Measurements from ENCODE around the gene PLEKHA7.

PLEKHA7 gene

GRCh38 chr11:16859651-16860050 is 154.6 kb downstream of the PLEKHA7 start:
- WGBS: 75% methylated on average over 6 of the region's 6 CpGs
- Histone ChIP-seq H3K36me3 (ENCODE audit: control insufficient read depth in 1 of 2, insufficient read depth in 2 of 2, low read depth in 1 of 2, low read length in 2 of 2) (peaks cover 0 to 2% of the 10 kb centered on the region in 2 experiments), H2BK12ac (ENCODE audit: low read length in 2 of 2) (no peak overlapping the region), H3K4me1 (ENCODE audit: control insufficient read depth, insufficient read depth, low read depth, low read length) (peaks cover 6% of the 10 kb centered on the region), H2AFZ (ENCODE audit: low read depth, low read length) (no peak overlapping the region), H3K14ac (ENCODE audit: low read length in 2 of 2) (no peak overlapping the region), H2BK15ac (ENCODE audit: low read depth, poor library complexity, severe bottlenecking) (no peak overlapping the region), H3K9ac (ENCODE audit: low read length) (no peak overlapping the region), H2BK5ac (ENCODE audit: low read depth, low read length, poor library complexity, severe bottlenecking) (no peak overlapping the region), H2AK5ac (ENCODE audit: low read length, severe bottlenecking) (no peak overlapping the region), H3K23ac (ENCODE audit: low read length in 2 of 2) (no peak overlapping the region), H3K9me3 (ENCODE audit: control insufficient read depth, low read length) (no peaks in the 10 kb centered on the region), H2BK120ac (ENCODE audit: low read depth, low read length) (no peak overlapping the region), H3K27ac (ENCODE audit: low read length, poor library complexity, severe bottlenecking) (no peak overlapping the region), H4K8ac (ENCODE audit: low read length) (no peak overlapping the region), H4K91ac (ENCODE audit: low read length) (no peak overlapping the region), H3K4me3 (ENCODE audit: insufficient read depth in 1 of 2, low read depth in 1 of 2, low read length in 2 of 2) (no peak overlapping the region), H3K27me3 (ENCODE audit: control insufficient read depth in 1 of 2, insufficient read depth in 1 of 2, low read length in 2 of 2) (peaks cover 5 to 62% of the 10 kb centered on the region in 2 experiments), H3K4me2 (ENCODE audit: low read length, poor library complexity, severe bottlenecking) (no peak overlapping the region), H3K18ac (ENCODE audit: low read depth in 1 of 2, low read length in 2 of 2) (no peak overlapping the region), H3K4ac (ENCODE audit: low read depth in 1 of 2, low read length in 2 of 2) (no peak overlapping the region), H3K79me1 (replicated peaks; ENCODE audit: low read length, poor library complexity, severe bottlenecking) (peaks cover 2% of the 10 kb centered on the region)
- DNase-seq: no peak

GRCh38 chr11:16857186-16857585 is 157.0 kb downstream of the PLEKHA7 start:
- H2BK5ac ChIP-seq (ENCODE audit: low read depth, low read length, poor library complexity, severe bottlenecking): no peak overlapping the region
- H3K27ac ChIP-seq (ENCODE audit: low read length, poor library complexity, severe bottlenecking): no peak overlapping the region
- H3K4me3 ChIP-seq (ENCODE audit: insufficient read depth in 1 of 2, low read depth in 1 of 2, low read length in 2 of 2): no peak overlapping the region
- H3K4ac ChIP-seq (ENCODE audit: low read depth in 1 of 2, low read length in 2 of 2): no peak overlapping the region
- DNase-seq: no peak
- H2BK120ac ChIP-seq (ENCODE audit: low read depth, low read length): no peak overlapping the region
- no peak overlapping the region for H2BK15ac ChIP-seq (ENCODE audit: low read depth, poor library complexity, severe bottlenecking)
- H4K8ac ChIP-seq (ENCODE audit: low read length): no peak overlapping the region
- no peak overlapping the region for H2AFZ ChIP-seq (ENCODE audit: low read depth, low read length)
- no peak overlapping the region for H3K14ac ChIP-seq (ENCODE audit: low read length in 2 of 2)
- H3K4me1 ChIP-seq (ENCODE audit: control insufficient read depth, insufficient read depth, low read depth, low read length): no peaks in the 10 kb centered on the region
- WGBS: 35% methylated on average over 4 of the region's 4 CpGs
- peaks cover 0 to 10% of the 10 kb centered on the region in 2 experiments for H3K36me3 ChIP-seq (ENCODE audit: control insufficient read depth in 1 of 2, insufficient read depth in 2 of 2, low read depth in 1 of 2, low read length in 2 of 2)
- H3K27me3 ChIP-seq (ENCODE audit: control insufficient read depth in 1 of 2, insufficient read depth in 1 of 2, low read length in 2 of 2): peaks cover 5 to 54% of the 10 kb centered on the region in 2 experiments
- H3K9me3 ChIP-seq (ENCODE audit: control insufficient read depth, low read length): no peaks in the 10 kb centered on the region
- H3K18ac ChIP-seq (ENCODE audit: low read depth in 1 of 2, low read length in 2 of 2): no peak overlapping the region
- H3K23ac ChIP-seq (ENCODE audit: low read length in 2 of 2): no peak overlapping the region
- no peaks in the 10 kb centered on the region for H3K79me1 ChIP-seq (replicated peaks; ENCODE audit: low read length, poor library complexity, severe bottlenecking)
- H2AK5ac ChIP-seq (ENCODE audit: low read length, severe bottlenecking): no peak overlapping the region
- no peak overlapping the region for H3K9ac ChIP-seq (ENCODE audit: low read length)
- H4K91ac ChIP-seq (ENCODE audit: low read length): no peak overlapping the region
- H3K4me2 ChIP-seq (ENCODE audit: low read length, poor library complexity, severe bottlenecking): no peak overlapping the region
- H2BK12ac ChIP-seq (ENCODE audit: low read length in 2 of 2): no peak overlapping the region

GRCh38 chr11:16856022-16856471 is 158.2 kb downstream of the PLEKHA7 start:
- Histone ChIP-seq H4K91ac (ENCODE audit: low read length) (no peak overlapping the region), H3K79me1 (replicated peaks; ENCODE audit: low read length, poor library complexity, severe bottlenecking) (no peaks in the 10 kb centered on the region), H3K14ac (ENCODE audit: low read length in 2 of 2) (no peak overlapping the region), H2BK5ac (ENCODE audit: low read depth, low read length, poor library complexity, severe bottlenecking) (no peak overlapping the region), H3K36me3 (ENCODE audit: control insufficient read depth in 1 of 2, insufficient read depth in 2 of 2, low read depth in 1 of 2, low read length in 2 of 2) (peaks cover 0 to 10% of the 10 kb centered on the region in 2 experiments), H4K8ac (ENCODE audit: low read length) (no peak overlapping the region), H2AK5ac (ENCODE audit: low read length, severe bottlenecking) (no peak overlapping the region), H2BK120ac (ENCODE audit: low read depth, low read length) (no peak overlapping the region), H3K4me1 (ENCODE audit: control insufficient read depth, insufficient read depth, low read depth, low read length) (no peaks in the 10 kb centered on the region), H2BK12ac (ENCODE audit: low read length in 2 of 2) (no peak overlapping the region), H2AFZ (ENCODE audit: low read depth, low read length) (no peak overlapping the region), H2BK15ac (ENCODE audit: low read depth, poor library complexity, severe bottlenecking) (no peak overlapping the region), H3K4ac (ENCODE audit: low read depth in 1 of 2, low read length in 2 of 2) (no peak overlapping the region), H3K18ac (ENCODE audit: low read depth in 1 of 2, low read length in 2 of 2) (no peak overlapping the region), H3K23ac (ENCODE audit: low read length in 2 of 2) (no peak overlapping the region), H3K9ac (ENCODE audit: low read length) (no peak overlapping the region), H3K27ac (ENCODE audit: low read length, poor library complexity, severe bottlenecking) (no peak overlapping the region), H3K27me3 (ENCODE audit: control insufficient read depth in 1 of 2, insufficient read depth in 1 of 2, low read length in 2 of 2) (peaks cover 5 to 44% of the 10 kb centered on the region in 2 experiments), H3K9me3 (ENCODE audit: control insufficient read depth, low read length) (no peaks in the 10 kb centered on the region), H3K4me3 (ENCODE audit: insufficient read depth in 1 of 2, low read depth in 1 of 2, low read length in 2 of 2) (no peak overlapping the region), H3K4me2 (ENCODE audit: low read length, poor library complexity, severe bottlenecking) (no peak overlapping the region)
- 91% methylated on average over 3 of the region's 3 CpGs for WGBS
- DNase-seq: no peak

GRCh38 chr11:16854979-16855378 is 159.2 kb downstream of the PLEKHA7 start:
- H3K36me3 ChIP-seq (ENCODE audit: control insufficient read depth in 1 of 2, insufficient read depth in 2 of 2, low read depth in 1 of 2, low read length in 2 of 2): peaks cover 0 to 13% of the 10 kb centered on the region in 2 experiments
- 88% methylated on average over 4 of the region's 4 CpGs for WGBS

More at GRCh38 chr11:16854979-16855378, 159.2 kb downstream of the PLEKHA7 start:
- no peak overlapping the region for H3K4me3 ChIP-seq (ENCODE audit: insufficient read depth in 1 of 2, low read depth in 1 of 2, low read length in 2 of 2)
- no peak overlapping the region for H2AK5ac ChIP-seq (ENCODE audit: low read length, severe bottlenecking)
- H4K8ac ChIP-seq (ENCODE audit: low read length): no peak overlapping the region
- no peak overlapping the region for H3K23ac ChIP-seq (ENCODE audit: low read length in 2 of 2)
- no peak overlapping the region for H3K14ac ChIP-seq (ENCODE audit: low read length in 2 of 2)
- no peak overlapping the region for H2BK120ac ChIP-seq (ENCODE audit: low read depth, low read length)
- H3K4me1 ChIP-seq (ENCODE audit: control insufficient read depth, insufficient read depth, low read depth, low read length): no peaks in the 10 kb centered on the region
- H3K27me3 ChIP-seq (ENCODE audit: control insufficient read depth in 1 of 2, insufficient read depth in 1 of 2, low read length in 2 of 2): peaks cover 5 to 40% of the 10 kb centered on the region in 2 experiments
- no peak overlapping the region for H2BK5ac ChIP-seq (ENCODE audit: low read depth, low read length, poor library complexity, severe bottlenecking)
- H4K91ac ChIP-seq (ENCODE audit: low read length): no peak overlapping the region
- no peak overlapping the region for H3K27ac ChIP-seq (ENCODE audit: low read length, poor library complexity, severe bottlenecking)
- H3K79me1 ChIP-seq (replicated peaks; ENCODE audit: low read length, poor library complexity, severe bottlenecking): no peaks in the 10 kb centered on the region
- no peak for DNase-seq
- no peak overlapping the region for H3K18ac ChIP-seq (ENCODE audit: low read depth in 1 of 2, low read length in 2 of 2)
- H2BK15ac ChIP-seq (ENCODE audit: low read depth, poor library complexity, severe bottlenecking): no peak overlapping the region
- H3K9me3 ChIP-seq (ENCODE audit: control insufficient read depth, low read length): no peaks in the 10 kb centered on the region
- no peak overlapping the region for H3K4me2 ChIP-seq (ENCODE audit: low read length, poor library complexity, severe bottlenecking)
- no peak overlapping the region for H2BK12ac ChIP-seq (ENCODE audit: low read length in 2 of 2)
- H3K9ac ChIP-seq (ENCODE audit: low read length): no peak overlapping the region
- H3K4ac ChIP-seq (ENCODE audit: low read depth in 1 of 2, low read length in 2 of 2): no peak overlapping the region
- no peak overlapping the region for H2AFZ ChIP-seq (ENCODE audit: low read depth, low read length)
